Measurements from ENCODE around the gene CELF4. TPM values are rescaled to one million over a fixed set of nuclear protein-coding genes. Genes with fewer than 3 reads are reported as not detected.

CELF4 gene
- total RNA-seq, 1 experiment from 2014 or later = not detected

DNA sequence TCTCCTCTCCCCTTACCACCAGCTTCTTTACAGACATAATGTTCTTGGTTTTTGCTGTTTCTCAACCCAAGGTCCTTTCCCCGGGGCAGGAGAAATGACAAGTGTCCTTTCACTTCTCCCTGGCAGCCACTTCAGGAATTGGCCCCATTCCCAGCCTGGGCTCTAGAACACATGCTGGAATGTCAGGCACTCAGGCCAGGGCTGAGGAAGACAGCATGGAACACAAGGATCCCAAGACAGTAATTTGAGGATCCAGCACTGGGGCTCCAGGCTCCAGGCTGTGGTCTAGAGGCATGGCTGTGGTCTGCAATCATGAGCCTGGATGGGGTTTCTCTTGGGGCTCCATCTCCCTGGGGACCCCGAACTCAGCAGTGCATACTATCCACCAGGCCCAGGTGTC is 201.4 kb downstream of the CELF4 start:
- BruUV-seq (replicated peaks) = no TSS peak
- Histone ChIP-seq H3K27ac (ENCODE audit: low read length) (no peak overlapping the region), H3K27me3 (ENCODE audit: control insufficient read depth, insufficient read depth, low read length) (no peaks in the 10 kb centered on the region; the same call in 1 of the 2 replicates), H3K4me1 (ENCODE audit: control insufficient read depth, insufficient read depth, low read length) (no peaks in the 10 kb centered on the region), H3K9me3 (ENCODE audit: control insufficient read depth, insufficient read depth, low read depth, low read length) (no peaks in the 10 kb centered on the region), H3K4me3 (ENCODE audit: low read depth in 2 of 2, low read length in 2 of 2) (no peak overlapping the region), H3K36me3 (ENCODE audit: control insufficient read depth, insufficient read depth, low read length) (no peaks in the 10 kb centered on the region)
- TF ChIP-seq SIN3A (IDR thresholded peaks at IDR 0.05; ENCODE audit: borderline replicate concordance, insufficient read depth, low read depth, low read length) (no peak), REST (IDR thresholded peaks at IDR 0.05; ENCODE audit: insufficient read depth in 1 of 2, low read depth in 2 of 2, low read length in 1 of 2) (no peak), POLR2AphosphoS5 (IDR thresholded peaks at IDR 0.05; ENCODE audit: low read depth, low read length) (no peak)
- intact Hi-C loops (cut with micrococcal nuclease; ENCODE audit: unreplicated experiment) (no loop called here), in situ Hi-C loops (cut with HindIII; ENCODE audit: low pct_unique_long_range_greater_than_20kb, low sequenced_read_pairs) (no loop called here)
- POLR2A ChIA-PET = no interaction called here
- no peak for DNase-seq (ENCODE audit: low read depth, low spot score)
- CTCF ChIA-PET = no interaction called here
- no peak for ATAC-seq

- ATAC-seq (no peak), DNase-seq (ENCODE audit: low read depth, low spot score) (no peak)
- no TSS peak for BruUV-seq (replicated peaks)
- Histone ChIP-seq H3K36me3 (ENCODE audit: control insufficient read depth, insufficient read depth, low read length) (no peaks in the 10 kb centered on the region), H3K4me1 (ENCODE audit: control insufficient read depth, insufficient read depth, low read length) (no peaks in the 10 kb centered on the region), H3K4me3 (ENCODE audit: low read depth in 2 of 2, low read length in 2 of 2) (no peak overlapping the region), H3K27me3 (ENCODE audit: control insufficient read depth, insufficient read depth, low read length) (no peaks in the 10 kb centered on the region; the same call in 1 of the 2 replicates), H3K27ac (ENCODE audit: low read length) (no peak overlapping the region), H3K9me3 (ENCODE audit: control insufficient read depth, insufficient read depth, low read depth, low read length) (no peaks in the 10 kb centered on the region)
- TF ChIP-seq TCF7L2 (IDR thresholded peaks at IDR 0.05; ENCODE audit: low read depth, low read length) = no peak
- TF ChIP-seq, protein P1, sequence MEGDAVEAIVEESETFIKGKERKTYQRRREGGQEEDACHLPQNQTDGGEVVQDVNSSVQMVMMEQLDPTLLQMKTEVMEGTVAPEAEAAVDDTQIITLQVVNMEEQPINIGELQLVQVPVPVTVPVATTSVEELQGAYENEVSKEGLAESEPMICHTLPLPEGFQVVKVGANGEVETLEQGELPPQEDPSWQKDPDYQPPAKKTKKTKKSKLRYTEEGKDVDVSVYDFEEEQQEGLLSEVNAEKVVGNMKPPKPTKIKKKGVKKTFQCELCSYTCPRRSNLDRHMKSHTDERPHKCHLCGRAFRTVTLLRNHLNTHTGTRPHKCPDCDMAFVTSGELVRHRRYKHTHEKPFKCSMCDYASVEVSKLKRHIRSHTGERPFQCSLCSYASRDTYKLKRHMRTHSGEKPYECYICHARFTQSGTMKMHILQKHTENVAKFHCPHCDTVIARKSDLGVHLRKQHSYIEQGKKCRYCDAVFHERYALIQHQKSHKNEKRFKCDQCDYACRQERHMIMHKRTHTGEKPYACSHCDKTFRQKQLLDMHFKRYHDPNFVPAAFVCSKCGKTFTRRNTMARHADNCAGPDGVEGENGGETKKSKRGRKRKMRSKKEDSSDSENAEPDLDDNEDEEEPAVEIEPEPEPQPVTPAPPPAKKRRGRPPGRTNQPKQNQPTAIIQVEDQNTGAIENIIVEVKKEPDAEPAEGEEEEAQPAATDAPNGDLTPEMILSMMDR (IDR thresholded peaks at IDR 0.05) = no peak
- TF ChIP-seq POLR2AphosphoS5 (IDR thresholded peaks at IDR 0.05; ENCODE audit: low read depth, low read length) = no peak
- no peak for TF ChIP-seq REST (IDR thresholded peaks at IDR 0.05; ENCODE audit: insufficient read depth in 1 of 2, low read depth in 2 of 2, low read length in 1 of 2)
- TF ChIP-seq SIN3A (IDR thresholded peaks at IDR 0.05; ENCODE audit: borderline replicate concordance, insufficient read depth, low read depth, low read length) = no peak
- CTCF ChIA-PET = no interaction called here
- intact Hi-C loops (cut with micrococcal nuclease; ENCODE audit: unreplicated experiment) (no loop called here), in situ Hi-C loops (cut with HindIII; ENCODE audit: low pct_unique_long_range_greater_than_20kb, low sequenced_read_pairs) (no loop called here)
- POLR2A ChIA-PET = no interaction called here
These were observed 203.3 kb downstream of the CELF4 start for GRCh38 chr18:37362158-37362890.
